HG02588 (cell line): ENCODE measurements around the gene TMPRSS3.

Experiments
- ATAC-seq: cut with Tn5 transposase; IDR thresholded peaks from one replicate; pipeline ENCODE4 v1.9.1; 2021; ENCODE audit warnings: mild to moderate bottlenecking, moderate library complexity; ENCODE audit not compliant: unreplicated experiment

TMPRSS3 gene

GRCh38 chr21:42390193-42390592 lies 5.7 kb downstream of the TMPRSS3 start:
- no peak for ATAC-seq

DNA sequence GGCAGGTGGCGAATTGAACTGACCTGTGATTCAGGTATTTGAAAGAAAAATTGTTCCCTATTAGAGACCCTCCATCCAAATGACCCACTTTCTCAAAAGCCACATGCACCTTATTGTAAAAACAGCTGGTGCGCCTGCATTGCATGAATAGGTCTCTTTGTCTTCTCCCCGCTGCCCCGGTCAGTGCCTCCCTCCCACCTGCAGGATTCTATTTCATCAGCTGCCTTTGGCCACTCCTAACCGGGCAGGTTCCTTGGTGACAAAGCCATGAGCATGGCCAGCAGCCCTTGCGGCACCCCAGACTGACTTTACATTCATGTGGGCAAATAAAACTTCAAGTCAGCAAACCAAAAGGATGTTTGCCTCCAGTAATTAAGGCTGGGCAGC lies 6.4 kb downstream of the TMPRSS3 start:
- no peak for ATAC-seq

DNA sequence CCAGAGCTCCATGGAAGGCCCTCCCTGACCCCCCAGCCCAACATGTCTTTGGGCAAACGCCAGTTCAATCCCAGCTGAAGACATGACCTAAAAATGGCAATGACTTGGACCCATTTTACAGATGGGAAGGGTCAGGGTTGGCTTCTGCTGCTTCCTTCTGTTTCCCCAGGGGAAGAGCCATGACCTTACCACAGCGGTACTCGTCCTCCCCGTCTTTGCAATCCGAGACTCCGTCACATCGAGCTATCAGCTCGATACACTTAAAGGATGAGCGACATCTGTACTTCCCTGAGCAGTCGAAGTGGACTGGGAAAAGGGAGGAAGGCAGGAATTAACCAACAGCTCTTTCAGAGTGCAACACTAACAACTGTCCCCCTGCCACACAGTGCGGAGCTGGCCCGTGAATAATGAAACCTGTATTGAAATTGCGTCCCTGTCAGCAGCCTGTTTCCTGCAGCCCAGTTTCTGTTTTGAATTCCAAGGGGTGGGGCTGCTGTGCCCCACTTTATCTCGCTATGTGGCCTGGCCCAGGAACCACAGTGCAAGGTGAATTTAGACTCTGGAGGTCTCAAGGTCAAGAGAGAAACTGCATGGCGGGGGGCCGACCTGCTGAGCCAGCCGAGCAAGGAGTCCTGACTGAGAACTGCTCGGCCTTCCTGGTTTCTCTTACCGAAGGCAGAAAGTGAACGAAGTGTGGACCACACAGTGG lies 7.0 kb downstream of the TMPRSS3 start:
- ATAC-seq, result no peak

DNA sequence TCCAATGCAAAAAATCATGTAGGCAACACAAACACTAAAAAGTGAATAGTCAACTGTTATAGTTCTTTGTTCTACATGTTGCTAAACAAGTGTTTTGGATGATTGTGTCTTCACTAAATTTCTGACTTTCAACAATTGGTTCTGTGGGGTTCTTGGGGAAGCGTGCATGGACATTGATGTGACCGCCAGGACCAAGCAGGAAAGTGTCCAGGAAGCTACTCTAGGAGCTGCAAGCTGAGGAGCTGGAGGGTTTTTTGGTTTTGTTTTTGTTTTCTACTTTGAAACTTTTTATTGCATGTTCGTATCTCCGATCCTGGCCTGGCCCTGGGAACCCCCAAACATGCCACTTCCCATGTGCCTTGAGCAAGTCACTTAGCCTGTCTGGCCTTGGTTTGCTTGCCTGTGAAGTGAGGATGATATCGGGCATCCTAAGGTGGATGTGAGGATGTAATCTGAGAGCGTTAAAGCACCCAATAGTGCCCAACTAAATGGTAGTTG lies 8.0 kb downstream of the TMPRSS3 start:
- no peak for ATAC-seq

DNA sequence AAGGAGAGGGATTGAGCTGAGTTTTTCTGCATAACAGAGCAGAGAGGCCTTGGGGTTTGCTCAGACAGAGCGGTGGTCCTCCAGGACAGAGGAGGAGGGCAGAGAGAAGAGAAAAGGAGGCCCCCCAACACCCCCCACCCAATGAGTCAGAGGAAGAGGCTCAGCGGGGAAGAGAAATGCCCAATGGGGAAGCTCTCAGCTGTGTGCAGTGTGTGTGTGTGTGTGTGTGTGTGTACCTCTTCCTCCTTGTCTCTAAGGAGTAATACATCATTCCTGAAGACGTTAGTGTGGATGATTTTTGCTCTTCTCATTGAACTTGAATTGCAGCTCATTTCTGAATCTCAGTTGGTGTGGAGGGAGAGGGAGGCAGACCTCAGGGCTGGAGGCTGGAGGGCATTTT lies 8.7 kb downstream of the TMPRSS3 start:
- no peak for ATAC-seq

DNA sequence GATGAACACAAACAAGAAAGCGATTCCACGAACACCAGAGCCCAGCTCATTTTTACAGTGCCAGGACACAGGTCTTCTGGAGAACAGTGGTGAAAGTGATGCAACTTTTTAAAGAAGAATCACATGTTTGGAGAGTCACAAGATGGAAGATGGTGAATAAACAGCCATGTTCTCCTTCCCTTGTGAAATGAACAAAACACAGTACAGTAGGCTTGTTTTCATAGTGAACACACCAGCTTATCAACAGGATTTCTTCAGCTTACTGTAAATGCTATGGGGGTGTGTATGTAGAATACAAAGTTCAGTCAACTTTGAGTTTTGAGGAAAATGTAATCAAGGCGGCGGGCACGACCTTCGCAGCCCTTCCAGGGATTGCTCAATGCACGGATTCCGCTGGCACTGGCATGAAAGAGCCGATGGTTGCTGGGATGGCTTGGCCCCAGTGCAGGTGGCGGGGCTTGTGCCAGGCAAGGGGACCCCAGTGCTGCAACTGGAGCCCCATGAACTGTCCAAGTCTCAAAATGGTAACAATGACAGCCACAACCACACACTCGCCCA lies 9.7 kb downstream of the TMPRSS3 start:
- ATAC-seq, result no peak

DNA sequence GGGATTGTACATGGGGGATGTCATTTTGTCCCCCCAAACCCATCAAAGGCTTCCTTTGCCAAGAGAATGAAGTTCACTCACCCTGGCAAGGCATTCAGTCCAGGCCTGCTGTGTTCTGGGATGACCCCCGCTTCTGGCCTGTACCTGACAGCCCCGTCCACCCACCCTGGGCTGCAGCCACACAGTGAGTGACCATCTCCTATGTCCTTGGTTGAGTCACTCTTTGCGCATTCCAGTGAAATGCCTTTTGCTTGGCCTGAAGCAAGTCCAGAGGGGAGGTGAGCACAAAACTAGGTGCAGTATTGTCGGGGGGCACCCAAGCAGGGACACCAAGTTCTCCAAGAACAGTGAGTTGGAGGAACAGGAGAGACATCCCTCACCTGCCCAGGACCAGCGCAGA lies 10.2 kb downstream of the TMPRSS3 start:
- no peak for ATAC-seq

DNA sequence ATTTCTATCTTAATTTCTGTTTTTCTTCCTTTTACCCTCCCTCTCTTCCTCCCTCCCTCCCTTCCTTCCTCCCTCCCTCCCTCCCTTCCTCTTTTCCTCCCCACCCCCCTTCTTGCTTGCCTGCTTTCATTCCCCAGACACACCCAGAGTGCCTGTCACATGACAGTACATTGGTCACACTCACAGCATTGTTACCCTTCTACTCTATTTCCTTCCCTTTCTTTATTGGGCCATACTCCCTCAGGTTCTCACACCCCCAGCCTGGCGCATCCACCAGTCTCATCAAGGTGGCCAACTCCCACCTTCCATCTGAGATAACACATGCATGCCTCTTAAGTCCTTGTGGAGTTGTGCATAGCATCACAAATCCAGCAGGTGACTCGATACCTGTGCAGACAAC lies 10.9 kb downstream of the TMPRSS3 start:
- ATAC-seq, result no peak

DNA sequence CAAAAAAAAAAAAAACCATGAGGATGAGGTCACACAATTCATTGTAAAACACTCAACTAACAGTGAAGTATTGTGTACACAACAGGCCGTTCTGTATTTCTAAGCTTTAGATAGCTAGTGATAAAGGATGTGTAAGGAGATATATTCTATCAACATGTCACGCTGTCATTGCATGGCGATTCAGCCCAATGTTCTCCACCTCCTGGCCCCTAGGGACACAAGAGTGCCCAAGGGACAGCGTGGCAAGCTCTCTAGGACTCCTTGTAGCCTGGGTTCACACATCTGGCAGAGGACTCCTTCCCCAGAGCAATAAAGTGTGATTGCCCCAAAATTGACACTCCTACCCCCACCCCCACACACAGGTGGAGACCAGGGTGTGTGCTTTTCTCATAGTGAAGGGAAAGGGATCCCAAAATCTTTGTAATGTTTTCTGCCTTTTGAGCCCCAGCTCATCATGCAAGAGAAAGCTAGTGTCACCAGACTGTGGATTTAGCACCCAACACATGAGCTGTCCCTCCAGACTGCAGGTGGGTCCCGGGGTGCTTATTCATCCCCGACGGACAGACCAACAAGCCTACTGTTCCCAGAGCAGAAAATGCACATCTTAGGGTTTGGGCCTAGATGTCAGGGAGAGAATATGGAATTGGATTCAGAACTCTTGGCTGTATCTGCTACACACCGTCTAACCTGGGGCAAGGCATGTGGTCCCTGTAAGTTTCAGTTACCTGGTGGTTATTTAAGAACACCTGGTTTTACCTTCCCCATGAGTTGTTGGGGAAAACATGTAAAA lies 11.5 kb downstream of the TMPRSS3 start:
- no peak for ATAC-seq

DNA sequence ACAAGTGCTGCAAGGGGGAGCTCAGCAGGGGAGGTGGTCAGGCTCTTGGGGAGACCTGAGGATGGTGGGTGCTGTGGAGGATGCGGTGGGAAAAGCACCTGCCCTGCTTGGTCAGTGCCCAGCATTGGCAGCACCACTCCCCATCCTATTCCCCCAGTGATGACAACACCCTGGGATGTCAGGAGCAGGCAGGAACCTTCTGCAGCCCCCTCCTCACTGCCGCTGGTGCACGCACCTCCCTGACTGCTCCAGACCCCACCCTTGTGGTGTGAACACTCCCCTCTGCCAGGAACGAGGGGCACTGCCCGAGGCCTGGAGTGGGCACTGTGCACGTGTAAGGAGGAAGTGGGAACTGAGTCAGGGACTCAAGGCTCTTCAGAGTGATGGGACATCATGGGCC lies 12.5 kb downstream of the TMPRSS3 start:
- ATAC-seq, result no peak

- no peak for ATAC-seq
These were observed 12.9 kb downstream of the TMPRSS3 start for GRCh38 chr21:42382915-42383314.

DNA sequence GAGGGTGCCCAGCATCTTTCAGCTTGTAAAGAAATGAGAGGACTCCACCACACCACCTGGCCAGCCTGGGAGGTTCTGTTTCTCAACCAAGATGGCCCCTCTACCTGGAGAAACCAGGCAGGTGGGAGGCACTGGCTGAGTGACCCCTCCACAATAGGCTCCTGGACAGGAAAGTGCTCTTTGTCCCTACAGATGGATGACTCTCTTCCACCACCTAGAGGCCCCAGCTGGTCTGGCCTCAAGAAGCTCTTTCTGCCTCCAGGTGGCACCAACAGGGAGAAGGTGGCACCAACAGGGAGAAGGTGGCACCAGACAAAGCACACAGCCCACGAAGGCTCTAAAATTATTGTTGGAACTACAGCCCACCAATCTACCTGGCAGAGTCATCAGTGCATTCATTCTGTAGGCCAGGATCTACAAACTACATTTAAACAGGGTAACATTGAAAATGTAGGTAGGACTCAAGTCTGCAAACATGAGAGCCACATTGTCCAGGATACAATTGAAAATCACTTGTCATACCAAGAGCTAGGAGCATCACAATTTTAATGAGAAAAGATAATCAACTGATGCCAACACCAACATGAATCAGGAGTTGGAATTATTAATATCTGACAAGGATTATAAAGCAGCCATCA lies 14.4 kb downstream of the TMPRSS3 start:
- ATAC-seq, result no peak

GRCh38 chr21:42379426-42380215 lies 16.2 kb downstream of the TMPRSS3 start:
- no peak for ATAC-seq

DNA sequence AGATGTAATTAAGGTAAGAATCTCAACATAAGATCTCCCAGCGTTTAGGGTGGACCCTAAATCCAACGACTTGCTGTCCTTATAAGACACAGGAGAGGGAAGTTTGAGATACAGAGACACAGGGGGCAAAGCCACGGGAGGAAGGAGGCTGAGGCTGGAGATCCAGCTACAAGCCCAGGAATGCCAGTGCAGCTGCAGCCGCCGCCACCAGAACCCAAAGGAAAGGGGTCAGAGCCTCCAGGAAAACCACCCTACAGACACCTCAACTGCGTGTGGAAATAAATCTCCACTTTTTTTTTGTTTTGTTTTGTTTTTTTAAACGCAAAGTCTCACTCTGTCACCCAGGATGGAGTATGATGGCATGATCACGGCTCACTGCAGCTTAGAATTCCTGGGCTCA lies 17.4 kb downstream of the TMPRSS3 start:
- ATAC-seq, result no peak

GRCh38 chr21:42377951-42378340 lies 17.9 kb downstream of the TMPRSS3 start:
- no peak for ATAC-seq

GRCh38 chr21:42377211-42377950 lies 18.5 kb downstream of the TMPRSS3 start:
- ATAC-seq, result no peak

- no peak for ATAC-seq
These were observed 19.4 kb downstream of the TMPRSS3 start for GRCh38 chr21:42376338-42376982.

DNA sequence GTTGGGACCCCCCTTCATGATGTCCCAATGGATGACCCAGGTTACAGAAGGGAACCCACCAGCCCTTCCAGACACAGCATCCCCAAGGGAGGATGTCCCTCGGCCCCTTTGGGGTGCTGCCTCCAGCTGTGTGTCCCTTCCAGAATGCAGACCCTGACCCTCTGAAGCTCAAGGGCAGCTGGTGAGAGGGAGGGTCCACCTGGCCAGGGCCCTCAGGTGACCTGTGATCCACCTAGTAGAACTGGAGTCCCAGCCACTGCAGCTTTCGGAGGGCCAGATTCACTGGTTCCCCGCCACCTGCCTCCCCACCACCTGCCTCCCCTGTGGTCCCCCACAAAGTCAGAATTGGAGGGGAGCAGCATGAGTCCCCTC lies 19.9 kb downstream of the TMPRSS3 start:
- no peak for ATAC-seq

GRCh38 chr21:42375506-42375905 lies 20.3 kb downstream of the TMPRSS3 start:
- ATAC-seq, result no peak
